H1 (cell line): ENCODE results near the gene CUTA. TPM values are rescaled to one million over a fixed set of nuclear protein-coding genes. Genes with fewer than 3 reads are reported as not detected.

Experiments used
- CTCF ChIA-PET: fragments of 300-600 bp; sonication (Branson Sonifier 250); formaldehyde crosslinking; loops from one replicate; lab custom pipeline; 2021; ENCODE audit not compliant: partially characterized antibody; lab: Charles Lee
- POLR2A ChIA-PET: fragments of 300-600 bp; sonication (Branson Sonifier 250); formaldehyde crosslinking; loops from one replicate; lab custom pipeline; 2021; ENCODE audit warnings: inconsistent platforms; ENCODE audit not compliant: partially characterized antibody; lab: Charles Lee
- DNase-seq, 2 experiments: peaks; one replicate each; pipeline versions ENCODE4 v3.0.0 to v3.0.0-alpha.2; 2010 to 2022; ENCODE audit warnings: low spot score in 2 of 2, low read depth in 1 of 2, mixed read lengths in 1 of 2
- FAIRE-seq: peaks from 2 replicates; lab custom pipeline; 2011; peaks lifted over from hg19 to GRCh38; lab: Jason Lieb, UNC
- H2AFZ ChIP-seq: 2 replicates; pipeline ENCODE4 v1.8.1; 2012; ENCODE audit warnings: low read length, inconsistent platforms
- H2AK5ac ChIP-seq: 2 replicates; pipeline ENCODE4 v1.6.1; 2013; ENCODE audit warnings: low read depth, low read length
- H2BK120ac ChIP-seq: replicated peaks from 2 replicates; pipeline ENCODE3; 2013; ENCODE audit warnings: low read depth, low read length, inconsistent platforms
- H2BK12ac ChIP-seq: 2 replicates; pipeline ENCODE4 v1.6.1; 2013; ENCODE audit warnings: low read depth, low read length
- H2BK15ac ChIP-seq: 2 replicates; pipeline ENCODE4 v1.6.1; 2013; ENCODE audit warnings: low read length
- H2BK20ac ChIP-seq: 2 replicates; pipeline ENCODE4 v1.6.1; 2013; ENCODE audit warnings: low read length
- H2BK5ac ChIP-seq: 2 replicates; pipeline ENCODE4 v1.6.1; 2013; ENCODE audit warnings: low read depth, low read length
- H3K14ac ChIP-seq: 2 replicates; pipeline ENCODE4 v1.6.1; 2013; ENCODE audit warnings: inconsistent platforms; ENCODE audit not compliant: insufficient read length
- H3K18ac ChIP-seq: 2 replicates; pipeline ENCODE4 v1.6.1; 2013; ENCODE audit warnings: low read length; ENCODE audit errors: extremely low read depth
- H3K23ac ChIP-seq: 2 replicates; pipeline ENCODE4 v1.6.1; 2013; ENCODE audit warnings: inconsistent platforms; ENCODE audit not compliant: insufficient read length
- H3K23me2 ChIP-seq: 2 replicates; pipeline ENCODE4 v1.6.1; 2013; ENCODE audit warnings: low read depth, low read length
- H3K27ac ChIP-seq: 2 replicates; pipeline ENCODE4 v1.6.1; 2011; ENCODE audit warnings: low read depth, low read length, inconsistent platforms
- H3K27me3 ChIP-seq, 4 experiments: replicated peaks in 1 of 4; 1 replicate in 1 of 4; 2 replicates in 3 of 4; pipeline versions ENCODE4 v1.6.1 to v1.8.1; 2011 to 2013; ENCODE audit warnings: low read length in 3 of 4, mild to moderate bottlenecking in 3 of 4, inconsistent platforms in 2 of 4, mixed read lengths in 2 of 4, moderate library complexity in 1 of 4; ENCODE audit not compliant: control insufficient read depth in 3 of 4, insufficient read depth in 3 of 4; ENCODE audit errors: extremely low read depth in 1 of 4
- H3K36me3 ChIP-seq, 4 experiments: 2 replicates each; pipeline versions ENCODE4 v1.6.1 to v1.8.1; 2011 to 2013; ENCODE audit warnings: mild to moderate bottlenecking in 4 of 4, low read length in 3 of 4, moderate library complexity in 2 of 4, control low read depth in 1 of 4, inconsistent platforms in 1 of 4; ENCODE audit not compliant: insufficient read depth in 4 of 4, control insufficient read depth in 2 of 4
- H3K4ac ChIP-seq: replicated peaks from 2 replicates; pipeline ENCODE3; 2013; ENCODE audit warnings: low read length, low read depth, mixed read lengths, inconsistent platforms; ENCODE audit not compliant: insufficient read length
- H3K4me1 ChIP-seq, 4 experiments: replicated peaks in 1 of 4; 1 replicate in 1 of 4; 2 replicates in 3 of 4; pipeline versions ENCODE4 v1.6.1 to v1.8.1; 2011 to 2013; ENCODE audit warnings: low read length in 3 of 4, inconsistent platforms in 2 of 4, mixed read lengths in 1 of 4; ENCODE audit not compliant: insufficient read depth in 4 of 4, control insufficient read depth in 3 of 4
- H3K4me2 ChIP-seq, 2 experiments: 2 replicates each; pipeline versions ENCODE4 v1.6.1 to v1.8.1; 2011 to 2013; ENCODE audit warnings: low read depth in 2 of 2, low read length in 2 of 2, control low read depth in 1 of 2, inconsistent platforms in 1 of 2, mild to moderate bottlenecking in 1 of 2; ENCODE audit not compliant: insufficient read depth in 1 of 2
- H3K4me3 ChIP-seq, 4 experiments: fragments of 200-600, 300-600 bp in 1 of 4; sonication (generic), shearing (Covaris generic), sonication (Bioruptor Twin) in 1 of 4; 2 replicates each; pipeline versions ENCODE4 v1.5.1 to v1.8.1; 2011 to 2016; ENCODE audit warnings: low read length in 4 of 4, low read depth in 3 of 4, control low read depth in 2 of 4, inconsistent platforms in 2 of 4, mild to moderate bottlenecking in 2 of 4, mixed read lengths in 1 of 4, moderate library complexity in 1 of 4; ENCODE audit not compliant: insufficient read depth in 2 of 4; ENCODE audit errors: extremely low read depth in 1 of 4
- H3K56ac ChIP-seq: replicated peaks from 2 replicates; pipeline ENCODE3; 2013; ENCODE audit warnings: low read depth, mild to moderate bottlenecking, mixed read lengths, low read length, inconsistent platforms; ENCODE audit not compliant: insufficient read length
- H3K79me1 ChIP-seq: 2 replicates; pipeline ENCODE4 v1.6.1; 2013; ENCODE audit warnings: low read depth, low read length, control low read depth
- H3K79me2 ChIP-seq, 2 experiments: 2 replicates each; pipeline versions ENCODE4 v1.6.1 to v1.8.1; 2012 to 2013; ENCODE audit warnings: low read length in 2 of 2, mild to moderate bottlenecking in 2 of 2, inconsistent platforms in 1 of 2; ENCODE audit not compliant: insufficient read depth in 2 of 2, control insufficient read depth in 1 of 2
- H3K9ac ChIP-seq, 4 experiments: replicated peaks in 1 of 4; 1 replicate in 1 of 4; 2 replicates in 3 of 4; pipeline versions ENCODE4 v1.6.1 to v1.8.1; 2011 to 2013; ENCODE audit warnings: low read depth in 3 of 4, low read length in 3 of 4, control low read depth in 2 of 4, mild to moderate bottlenecking in 2 of 4, moderate library complexity in 2 of 4, inconsistent platforms in 1 of 4; ENCODE audit errors: extremely low read depth in 1 of 4
- H3K9me3 ChIP-seq, 2 experiments: 2 replicates each; pipeline versions ENCODE4 v1.6.1 to v1.8.1; 2012 to 2013; ENCODE audit warnings: mild to moderate bottlenecking in 2 of 2, moderate library complexity in 2 of 2, control low read depth in 1 of 2, inconsistent platforms in 1 of 2, low read depth in 1 of 2, low read length in 1 of 2, mixed read lengths in 1 of 2; ENCODE audit not compliant: insufficient read depth in 2 of 2
- H4K20me1 ChIP-seq, 2 experiments: replicated peaks in 1 of 2; 2 replicates each; pipeline versions ENCODE3 to v1.8.1; 2011 to 2013; ENCODE audit warnings: inconsistent platforms in 2 of 2, low read length in 2 of 2, mild to moderate bottlenecking in 1 of 2; ENCODE audit not compliant: insufficient read depth in 2 of 2, control insufficient read depth in 1 of 2
- H4K5ac ChIP-seq: 2 replicates; pipeline ENCODE4 v1.6.1; 2013; ENCODE audit warnings: low read length, low read depth, mixed read lengths, inconsistent platforms; ENCODE audit not compliant: insufficient read length
- H4K8ac ChIP-seq: 2 replicates; pipeline ENCODE4 v1.8.0; 2013; ENCODE audit warnings: mild to moderate bottlenecking, moderate library complexity, low read length, inconsistent platforms; ENCODE audit not compliant: insufficient read depth; ENCODE audit errors: extremely low read depth
- H4K91ac ChIP-seq: replicated peaks from 2 replicates; pipeline ENCODE3; 2013; ENCODE audit warnings: low read length, mixed read lengths, inconsistent platforms; ENCODE audit not compliant: insufficient read length
- CBX5 ChIP-seq: fragments of 300-800, 300-1000 bp; sonication (generic); IDR thresholded peaks from 2 replicates; pipeline ENCODE4 v1.7.1; 2016; ENCODE audit warnings: antibody characterized with exemption, low read length, low read depth
- CTBP2 ChIP-seq: IDR thresholded peaks from 2 replicates; pipeline ENCODE4 v1.7.0; 2011; ENCODE audit warnings: borderline replicate concordance, mild to moderate bottlenecking, moderate library complexity, mixed read lengths, low read length; ENCODE audit not compliant: insufficient read depth, insufficient read length
- EZH2 ChIP-seq: fragments of 200-600 bp; sonication (generic); IDR thresholded peaks from 2 replicates; pipeline ENCODE4 v1.7.1; 2012; ENCODE audit warnings: low read depth, mild to moderate bottlenecking, moderate library complexity, low read length, inconsistent platforms; ENCODE audit not compliant: severe bottlenecking
- HDAC2 ChIP-seq, 2 experiments: fragments of 300-600 bp in 1 of 2; sonication (generic) in 1 of 2; IDR thresholded peaks; 2 replicates each; pipeline ENCODE4 v1.6.1; 2011 to 2012; ENCODE audit warnings: low read depth in 2 of 2, low read length in 2 of 2, mild to moderate bottlenecking in 2 of 2, moderate library complexity in 2 of 2, borderline replicate concordance in 1 of 2, inconsistent platforms in 1 of 2
- JUN ChIP-seq: IDR thresholded peaks from 2 replicates; pipeline ENCODE4 v1.6.1; 2011; ENCODE audit warnings: low read depth, mild to moderate bottlenecking, improper control_type of control experiment, low read length
- MAX ChIP-seq: IDR thresholded peaks from 2 replicates; pipeline ENCODE4 v1.6.1; 2012; ENCODE audit warnings: inconsistent platforms
- PHF8 ChIP-seq: fragments of 200-600 bp; sonication (generic); conservative IDR thresholded peaks from 2 replicates; pipeline ENCODE4 v1.7.1; 2012; ENCODE audit warnings: low read depth, mild to moderate bottlenecking, inconsistent platforms, low read length, moderate library complexity
- RFX5 ChIP-seq: IDR thresholded peaks from 2 replicates; pipeline ENCODE4 v1.6.1; 2011; ENCODE audit warnings: low read depth, low read length, improper control_type of control experiment, borderline replicate concordance
- SAP30 ChIP-seq: fragments of 300-600 bp; sonication (generic); IDR thresholded peaks from 2 replicates; pipeline ENCODE4 v1.7.1; 2012; ENCODE audit warnings: low read length, moderate library complexity, mild to moderate bottlenecking, inconsistent platforms; ENCODE audit not compliant: insufficient read depth, insufficient replicate concordance
- WGBS, 2 experiments: shearing (Covaris generic) in 1 of 2; methylation state at CpG; one replicate each; pipeline versions ENCODE4 v1.1.6 to v1.1.7; 2013 to 2015; ENCODE audit warnings: low lambda C conversion rate in 2 of 2, mixed read lengths in 2 of 2, inconsistent platforms in 1 of 2, low coverage in 1 of 2, missing lambda C conversion rate in 1 of 2; ENCODE audit not compliant: insufficient replicate concordance in 2 of 2, insufficient coverage in 1 of 2, insufficient read length in 1 of 2; ENCODE audit errors: extremely low coverage in 1 of 2, missing lambda C conversion rate in 1 of 2; 5-methylcytosine and 5-hydroxymethylcytosine counted together
- polyA plus RNA-seq, 7 experiments: library from polyadenylated mRNA; depleted of rRNA in 3 of 7; stranded (reverse) in 5 of 7; unstranded in 2 of 7; fragments of >200 nt in 5 of 7; fragments of 200-250 nt in 2 of 7; gene quantifications; 1 replicate in 5 of 7; 2 replicates in 1 of 7; 4 replicates in 1 of 7; pipeline versions ENCODE4 v1.2.1 to v1.2.3, GENCODE V29; 2011 to 2013; ENCODE audit warnings: missing spikeins in 2 of 7, mixed read lengths in 2 of 7
- total RNA-seq: library from RNA; stranded (reverse); fragmentation: NEBNext Ultra II Directional; extraction: Animal tissue kit (Norgen Biotek cat#: 25700); gene quantifications from 2 replicates; pipeline ENCODE4 v1.2.1, GENCODE V29; 2021

The CUTA gene
- total and polyA plus RNA-seq, 2 of the 8 experiments (the other 6 are each of a cell fraction or from before 2014, with no cell fraction given): 297 to 460 TPM

DNA sequence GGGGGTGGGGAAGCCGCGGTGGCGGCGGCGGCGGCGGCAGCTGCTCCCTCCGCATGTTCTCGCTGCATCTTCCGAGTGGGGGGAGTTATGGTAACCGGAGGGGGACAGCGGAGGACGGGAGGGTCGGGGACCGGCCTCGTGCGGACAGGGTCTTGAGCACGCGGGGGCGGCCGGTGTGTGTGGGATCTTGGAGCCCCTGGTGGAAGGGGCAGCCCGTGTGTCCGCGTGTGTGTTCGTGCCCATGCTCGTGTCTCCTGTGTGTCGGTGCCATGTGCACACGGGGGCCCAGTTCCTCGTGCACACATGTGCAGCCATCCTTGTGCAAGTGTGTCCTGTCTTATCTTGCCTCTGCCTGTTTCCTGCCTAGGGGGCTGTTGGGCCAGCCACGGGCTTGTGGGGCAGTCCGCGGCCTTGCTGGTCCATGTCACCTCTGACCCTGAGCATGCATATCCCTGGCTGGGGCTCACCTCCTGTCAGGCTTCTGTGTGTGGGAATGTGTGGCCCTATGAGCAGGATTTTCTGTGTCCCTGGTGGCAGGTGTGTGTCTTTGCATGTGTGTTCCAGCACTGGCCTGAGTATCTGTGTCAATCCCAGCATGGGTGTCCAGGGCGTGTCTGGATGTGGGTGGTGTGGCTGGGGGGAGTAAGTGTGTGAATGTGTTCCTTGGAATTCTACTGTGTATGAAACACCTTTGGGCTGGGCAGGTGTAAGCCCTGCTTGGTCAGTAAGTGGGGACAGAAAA is 10.5 kb upstream of the CUTA start:
- Histone ChIP-seq H3K23me2 (peaks cover 38% of the 10 kb centered on the region), H3K4me3 (peak overlapping the region; percentile 27 to 62 (median 45); a peak in 7 of 8 replicates), H3K14ac (no peak overlapping the region), H3K18ac (peak overlapping the region; percentile 95; the same call in 1 of the 2 replicates), H4K20me1 (peaks cover 0 to 12% of the 10 kb centered on the region in 2 experiments), H3K27me3 (no peaks in the 10 kb centered on the region), H2AK5ac (0 out of 2 replicates have a peak overlapping the region, but pooled peaks have one; percentile 1), H3K4me2 (peak overlapping the region; percentile 83 to 91), H2BK20ac (no peak overlapping the region), H2BK5ac (peak overlapping the region; percentile 88; the same call in 1 of the 2 replicates), H3K36me3 (peaks cover 0 to 8% (median 5%) of the 10 kb centered on the region in 4 experiments; a peak in 4 of 8 replicates), H3K9ac (peak overlapping the region in 2 of 4 experiments; percentile 9 to 11; a peak in 2 of 7 replicates), H2BK15ac (0 out of 2 replicates have a peak overlapping the region, but pooled peaks have one; percentile 0), H3K9me3 (no peaks in the 10 kb centered on the region), H2BK120ac (no peak overlapping the region), H3K4ac (no peak overlapping the region), H3K4me1 (peaks cover 15 to 52% (median 26%) of the 10 kb centered on the region in 4 experiments), H3K27ac (0 out of 2 replicates have a peak overlapping the region, but pooled peaks have one; percentile 43), H3K23ac (no peak overlapping the region), H2AFZ (no peak overlapping the region), H4K8ac (0 out of 2 replicates have a peak overlapping the region, but pooled peaks have one; percentile 22), H4K91ac (peak overlapping the region; percentile 64), H3K79me1 (peaks cover 17% of the 10 kb centered on the region), H3K79me2 (peaks cover 13 to 67% of the 10 kb centered on the region in 2 experiments), H4K5ac (no peak overlapping the region), H3K56ac (no peak overlapping the region), H2BK12ac (peak overlapping the region; percentile 98; the same call in 1 of the 2 replicates)
- FAIRE-seq (no peak), DNase-seq (no peak)
- ChIA-PET CTCF (interaction anchor here (0.7 to 4.1 kb wide), 5 partner anchors 12 to 189 kb away, joined by 3 to 22 read pairs (median 4); no protein-coding TSS in a partner anchor), POLR2A (interaction anchor here (0.8 to 14.8 kb wide), 6 partner anchors 10 to 129 kb away, joined by 3 to 381 read pairs (median 30); partner anchors contain the start of genes CUTA, PHF1, RGL2 and SYNGAP1)
- 38% methylated on average over 20 of the region's 33 CpGs; no CpG with 5 or more reads in 1 of the 2 experiments for WGBS, 2 experiments
- no peak for TF ChIP-seq SAP30
- no peak for TF ChIP-seq EZH2
- no peak for TF ChIP-seq RFX5
- TF ChIP-seq CBX5: no peak
- no peak for TF ChIP-seq HDAC2 (IDR thresholded peaks at IDR 0.05; ENCODE audit: borderline replicate concordance in 1 of 2, low read depth in 2 of 2, low read length in 2 of 2)
- no peak for TF ChIP-seq CTBP2
- no peak for TF ChIP-seq JUN
- TF ChIP-seq MAX: peak; percentile 65
- TF ChIP-seq PHF8: no peak
